ENCODE data around the gene KLK15.

GRCh38 chr19:50795664-50796073 is 37.7 kb downstream of the KLK15 start:
- TF ChIP-seq CTCF (IDR thresholded peaks at IDR 0.05; ENCODE audit: low read depth, low read length) (no peak), EZH2phosphoT487 (IDR thresholded peaks at IDR 0.05; ENCODE audit: low read depth) (no peak)

Measured in OCI-LY3 (cell line).